Measurements from ENCODE around the gene OR51E1.

The OR51E1 gene

GRCh38 chr11:4654635-4655369, 11.0 kb downstream of the OR51E1 start:
- DNase-seq, result no peak

- DNase-seq, result no peak
Measured at GRCh38 chr11:4658629-4659445, 15.1 kb downstream of the OR51E1 start.

GRCh38 chr11:4662876-4663275, 19.1 kb downstream of the OR51E1 start:
- no peak for DNase-seq

GRCh38 chr11:4664183-4664582, 20.4 kb downstream of the OR51E1 start:
- DNase-seq, result no peak

GRCh38 chr11:4664786-4665185, 21.0 kb downstream of the OR51E1 start:
- no peak for DNase-seq

- no peak for DNase-seq
Measured at GRCh38 chr11:4665424-4665823, 21.6 kb downstream of the OR51E1 start.

- no peak for DNase-seq
Measured at GRCh38 chr11:4671741-4672140, 28.0 kb downstream of the OR51E1 start.

- DNase-seq, result no peak
Measured at GRCh38 chr11:4672470-4672869, 28.7 kb downstream of the OR51E1 start.

- no peak for DNase-seq
Measured at GRCh38 chr11:4673781-4674180, 30.0 kb downstream of the OR51E1 start.

GRCh38 chr11:4677948-4678347, 34.2 kb downstream of the OR51E1 start:
- peak; percentile 86 for DNase-seq

GRCh38 chr11:4680341-4680740, 36.6 kb downstream of the OR51E1 start:
- DNase-seq, result peak; percentile 80

- peak; percentile 20 for DNase-seq
Measured at GRCh38 chr11:4682623-4683419, 39.0 kb downstream of the OR51E1 start.

GRCh38 chr11:4684631-4685285, 41.0 kb downstream of the OR51E1 start:
- DNase-seq, result peak; percentile 32

GRCh38 chr11:4695442-4695841, 51.7 kb downstream of the OR51E1 start:
- no peak for DNase-seq

GRCh38 chr11:4697585-4697984, 53.8 kb downstream of the OR51E1 start, which contains the start of gene OR51E2:
Gene OR51E2 (minus strand): TSS chr11:4697853. CDS start chr11:4682711, 15,142 bp downstream.
- peak; percentile 81 for DNase-seq

- no peak for DNase-seq
Measured at GRCh38 chr11:4699697-4700435, 56.1 kb downstream of the OR51E1 start.

- no peak for DNase-seq
Measured at GRCh38 chr11:4700436-4700820, 56.6 kb downstream of the OR51E1 start.

- peak; percentile 98 for DNase-seq
Measured at GRCh38 chr11:4704054-4704789, 60.4 kb downstream of the OR51E1 start, which contains the start of gene MMP26. Gene MMP26 (plus strand): TSS chr11:4704784.

- peak; percentile 81 for DNase-seq
Measured at GRCh38 chr11:4704790-4705334, 61.1 kb downstream of the OR51E1 start.

All from DMS53 (cell line).